ENCODE data around the gene KIAA0825. TPM values are rescaled to one million over a fixed set of nuclear protein-coding genes. Genes with fewer than 3 reads are reported as not detected.
"Not testable (repeated sequence)": the region's sequence is repeated elsewhere in the genome, so short reads cannot be mapped to it uniquely, and the experiment has no call there.

KIAA0825 gene
- total RNA-seq, 1 experiment from 2014 or later = 1.6 TPM

GRCh38 chr5:94173100-94173499, 445.3 kb downstream of the KIAA0825 start:
- POLR2A ChIA-PET = no interaction called here

GRCh38 chr5:94171070-94171469, 447.3 kb downstream of the KIAA0825 start:
- H3K9me3 ChIP-seq (ENCODE audit: control insufficient read depth, insufficient read depth, low read depth, low read length); BruUV-seq (replicated peaks); CTCF ChIA-PET; H3K4me3 ChIP-seq (ENCODE audit: low read depth in 2 of 2, low read length in 2 of 2); H3K4me1 ChIP-seq (ENCODE audit: control insufficient read depth, insufficient read depth, low read length); H3K27me3 ChIP-seq (ENCODE audit: control insufficient read depth, insufficient read depth, low read length); intact Hi-C loops (cut with micrococcal nuclease; ENCODE audit: unreplicated experiment); POLR2A ChIA-PET; DNase-seq (ENCODE audit: low read depth, low spot score); in situ Hi-C loops (cut with HindIII; ENCODE audit: low pct_unique_long_range_greater_than_20kb, low sequenced_read_pairs); H3K36me3 ChIP-seq (ENCODE audit: control insufficient read depth, insufficient read depth, low read length); ATAC-seq; H3K27ac ChIP-seq (ENCODE audit: low read length): not testable (repeated sequence)

More at GRCh38 chr5:94173100-94173499, 445.3 kb downstream of the KIAA0825 start:
- Histone ChIP-seq H3K36me3 (ENCODE audit: control insufficient read depth, insufficient read depth, low read length) (no peaks in the 10 kb centered on the region), H3K9me3 (ENCODE audit: control insufficient read depth, insufficient read depth, low read depth, low read length) (no peaks in the 10 kb centered on the region), H3K4me3 (ENCODE audit: low read depth in 2 of 2, low read length in 2 of 2) (no peak overlapping the region), H3K27me3 (ENCODE audit: control insufficient read depth, insufficient read depth, low read length) (no peaks in the 10 kb centered on the region; the same call in 1 of the 2 replicates), H3K27ac (ENCODE audit: low read length) (no peak overlapping the region), H3K4me1 (ENCODE audit: control insufficient read depth, insufficient read depth, low read length) (no peaks in the 10 kb centered on the region)
- no peak for TF ChIP-seq POLR2AphosphoS5 (IDR thresholded peaks at IDR 0.05; ENCODE audit: low read depth, low read length)
- no peak for TF ChIP-seq REST (IDR thresholded peaks at IDR 0.05; ENCODE audit: insufficient read depth in 1 of 2, low read depth in 2 of 2, low read length in 1 of 2)
- no peak for TF ChIP-seq TCF7L2 (IDR thresholded peaks at IDR 0.05; ENCODE audit: low read depth, low read length)
- TF ChIP-seq SIN3A (IDR thresholded peaks at IDR 0.05; ENCODE audit: borderline replicate concordance, insufficient read depth, low read depth, low read length) = no peak
- TF ChIP-seq CTCF (IDR thresholded peaks at IDR 0.05) = no peak
- ATAC-seq = no peak
- no peak for DNase-seq (ENCODE audit: low read depth, low spot score)
- BruUV-seq (replicated peaks) = no TSS peak
- intact Hi-C loops (cut with micrococcal nuclease; ENCODE audit: unreplicated experiment) (no loop called here), in situ Hi-C loops (cut with HindIII; ENCODE audit: low pct_unique_long_range_greater_than_20kb, low sequenced_read_pairs) (no loop called here)
- CTCF ChIA-PET = no interaction called here

- intact Hi-C loops (cut with micrococcal nuclease; ENCODE audit: unreplicated experiment); BruUV-seq (replicated peaks); POLR2A ChIA-PET: not testable (repeated sequence)
Measured at GRCh38 chr5:94170158-94170557, 448.2 kb downstream of the KIAA0825 start.

More at GRCh38 chr5:94170158-94170557, 448.2 kb downstream of the KIAA0825 start:
- in situ Hi-C loops (cut with HindIII; ENCODE audit: low pct_unique_long_range_greater_than_20kb, low sequenced_read_pairs); H3K4me3 ChIP-seq (ENCODE audit: low read depth in 2 of 2, low read length in 2 of 2); ATAC-seq; H3K27me3 ChIP-seq (ENCODE audit: control insufficient read depth, insufficient read depth, low read length); H3K36me3 ChIP-seq (ENCODE audit: control insufficient read depth, insufficient read depth, low read length); H3K27ac ChIP-seq (ENCODE audit: low read length); H3K4me1 ChIP-seq (ENCODE audit: control insufficient read depth, insufficient read depth, low read length); CTCF ChIA-PET; DNase-seq (ENCODE audit: low read depth, low spot score); H3K9me3 ChIP-seq (ENCODE audit: control insufficient read depth, insufficient read depth, low read depth, low read length): not testable (repeated sequence)

Measured in Panc1 (cell line).